HUES6 (cell line): Measurements from ENCODE around the gene MYLK3.
"Not testable (repeated sequence)": the region's sequence is repeated elsewhere in the genome, so short reads cannot be mapped to it uniquely, and the experiment has no call there.

Experiments used
- H3K27ac ChIP-seq: 2 replicates; pipeline ENCODE4 v1.7.0; 2013; ENCODE audit warnings: low read depth, mild to moderate bottlenecking, low read length, inconsistent platforms
- H3K27me3 ChIP-seq: 2 replicates; pipeline ENCODE4 v1.6.1; 2013; ENCODE audit warnings: low read length; ENCODE audit not compliant: control insufficient read depth, insufficient read depth
- H3K36me3 ChIP-seq: 2 replicates; pipeline ENCODE4 v1.6.1; 2013; ENCODE audit warnings: low read length; ENCODE audit not compliant: control insufficient read depth, insufficient read depth
- H3K4me1 ChIP-seq: 2 replicates; pipeline ENCODE4 v1.6.1; 2013; ENCODE audit warnings: low read length; ENCODE audit not compliant: control insufficient read depth, insufficient read depth
- H3K4me3 ChIP-seq: 2 replicates; pipeline ENCODE4 v1.5.1; 2013; ENCODE audit warnings: low read depth, low read length
- H3K9ac ChIP-seq: one replicate; pipeline ENCODE4 v1.6.1; 2013; ENCODE audit warnings: mild to moderate bottlenecking, low read length
- H3K9me3 ChIP-seq: 2 replicates; pipeline ENCODE4 v1.6.1; 2013; ENCODE audit warnings: low read depth, low read length; ENCODE audit not compliant: control insufficient read depth, insufficient read depth

The MYLK3 gene

DNA sequence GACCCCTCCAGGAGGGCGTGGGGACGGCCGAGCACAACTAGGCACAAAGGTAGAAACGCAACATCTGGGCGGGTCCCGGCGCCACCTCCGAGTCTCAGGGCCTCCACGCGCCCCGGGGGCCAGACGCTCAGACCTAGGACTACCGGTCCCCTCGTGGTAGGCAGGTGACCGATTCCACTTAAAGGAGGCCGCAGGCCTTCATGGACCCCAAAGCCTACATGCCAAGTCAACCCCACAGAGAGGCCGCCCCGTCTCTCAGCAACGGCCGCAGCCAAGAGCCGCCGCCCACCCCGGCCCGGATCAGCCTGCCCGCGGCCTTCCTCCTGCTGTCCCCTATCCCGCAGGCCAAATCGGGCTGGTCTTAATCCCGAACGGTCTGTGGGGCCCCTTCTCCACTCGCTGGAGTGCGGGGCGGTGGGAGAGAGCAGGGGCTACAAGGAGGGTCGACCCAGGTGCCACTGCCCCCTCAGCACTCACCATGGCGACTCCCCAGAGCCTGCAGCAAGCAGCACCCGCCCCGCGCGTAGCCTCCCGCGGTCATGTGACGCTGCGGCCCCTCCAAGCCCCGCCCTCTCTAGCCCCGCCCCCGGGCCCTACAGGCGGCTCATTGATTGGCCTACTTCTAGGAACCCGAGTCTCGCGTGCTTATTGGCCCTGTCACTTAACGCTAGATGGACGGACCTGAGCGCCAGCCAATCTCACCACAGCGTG lies 59.3 kb downstream of the MYLK3 start, which contains the start of gene VPS35:
VPS35 (minus strand) TSS at position 525 of the 711 bp plus-strand sequence; CDS start at position 480, 45 bp downstream.
- Histone ChIP-seq H3K9ac (peak within 1 kb of the TSS; percentile 88), H3K27me3 (no peaks in the 10 kb centered on the region), H3K27ac (peak within 1 kb of the TSS; percentile 51), H3K4me1 (peaks cover 23% of the 10 kb centered on the region), H3K9me3 (no peaks in the 10 kb centered on the region), H3K36me3 (peaks cover 27% of the 10 kb centered on the region), H3K4me3 (peak within 1 kb of the TSS; percentile 76)

DNA sequence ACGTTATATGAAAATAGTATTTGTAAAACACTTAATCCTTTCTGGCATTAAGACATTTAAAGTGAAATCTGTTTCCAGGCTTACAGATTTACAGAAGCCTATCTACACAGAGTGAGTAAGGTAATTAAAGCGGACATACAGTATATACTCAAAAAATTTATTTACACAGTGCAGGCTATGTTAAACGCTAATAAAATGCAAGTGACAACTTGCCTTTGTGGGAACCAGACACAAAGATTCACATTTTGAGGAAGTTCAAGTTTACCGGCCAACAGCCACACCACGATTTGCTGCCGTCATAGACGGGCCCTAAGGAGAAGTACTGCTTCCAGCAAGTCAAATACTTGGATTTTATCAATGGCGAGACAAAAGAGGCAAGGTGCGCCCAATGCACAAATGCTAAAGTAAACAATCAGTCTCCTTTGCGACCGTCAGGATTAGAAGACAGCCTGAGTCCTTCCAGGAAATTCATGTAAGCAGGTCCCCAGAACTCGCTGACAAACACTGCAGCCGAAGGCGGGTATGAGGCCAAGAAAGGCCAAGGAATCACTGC lies 60.0 kb downstream of the MYLK3 start:
- H3K4me3 ChIP-seq, result peak overlapping the region; percentile 76

GRCh38 chr16:46687486-46687885 lies 60.7 kb downstream of the MYLK3 start:
- Histone ChIP-seq H3K9ac (peak overlapping the region; percentile 5), H3K9me3 (no peaks in the 10 kb centered on the region), H3K27me3 (no peaks in the 10 kb centered on the region), H3K4me1 (peaks cover 23% of the 10 kb centered on the region), H3K27ac (no peak overlapping the region), H3K36me3 (peaks cover 21% of the 10 kb centered on the region), H3K4me3 (peak overlapping the region; percentile 76)

More for the DNA sequence above, 60.0 kb downstream of the MYLK3 start:
- H3K9me3 ChIP-seq, result no peaks in the 10 kb centered on the region
- peaks cover 23% of the 10 kb centered on the region for H3K4me1 ChIP-seq
- peaks cover 25% of the 10 kb centered on the region for H3K36me3 ChIP-seq
- H3K27ac ChIP-seq, result no peak overlapping the region
- H3K9ac ChIP-seq, result peak overlapping the region; percentile 79
- no peaks in the 10 kb centered on the region for H3K27me3 ChIP-seq

GRCh38 chr16:46686815-46687473 lies 61.2 kb downstream of the MYLK3 start:
- peaks cover 23% of the 10 kb centered on the region for H3K4me1 ChIP-seq
- H3K36me3 ChIP-seq, result peaks cover 20% of the 10 kb centered on the region
- H3K9ac ChIP-seq, result no peak overlapping the region
- H3K4me3 ChIP-seq, result peak overlapping the region; percentile 76; the same call in 1 of the 2 replicates
- H3K27ac ChIP-seq, result no peak overlapping the region
- H3K27me3 ChIP-seq, result no peaks in the 10 kb centered on the region
- H3K9me3 ChIP-seq, result no peaks in the 10 kb centered on the region

DNA sequence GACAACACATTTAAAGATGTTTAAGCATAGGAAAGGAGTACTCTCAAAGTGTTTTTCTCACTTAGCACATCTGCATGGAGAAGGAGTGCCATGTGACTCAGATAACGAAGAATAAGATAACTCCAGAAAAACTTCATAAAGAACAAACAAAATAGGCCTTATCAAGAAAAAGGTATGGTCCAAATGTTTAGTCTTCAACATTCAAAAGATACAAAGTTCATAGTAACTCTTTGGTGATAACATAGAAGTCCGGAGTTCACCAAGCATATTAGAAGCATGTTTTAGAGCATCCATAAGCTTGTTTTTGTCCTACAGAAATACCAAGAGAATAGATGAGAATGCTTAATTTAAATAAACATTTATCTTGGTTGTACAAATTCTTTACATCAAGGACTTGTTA lies 66.3 kb downstream of the MYLK3 start:
- peaks cover 49% of the 10 kb centered on the region for H3K36me3 ChIP-seq
- not testable (repeated sequence) for H3K4me1 ChIP-seq, H3K4me3 ChIP-seq, H3K27me3 ChIP-seq, H3K9ac ChIP-seq, H3K9me3 ChIP-seq, H3K27ac ChIP-seq

DNA sequence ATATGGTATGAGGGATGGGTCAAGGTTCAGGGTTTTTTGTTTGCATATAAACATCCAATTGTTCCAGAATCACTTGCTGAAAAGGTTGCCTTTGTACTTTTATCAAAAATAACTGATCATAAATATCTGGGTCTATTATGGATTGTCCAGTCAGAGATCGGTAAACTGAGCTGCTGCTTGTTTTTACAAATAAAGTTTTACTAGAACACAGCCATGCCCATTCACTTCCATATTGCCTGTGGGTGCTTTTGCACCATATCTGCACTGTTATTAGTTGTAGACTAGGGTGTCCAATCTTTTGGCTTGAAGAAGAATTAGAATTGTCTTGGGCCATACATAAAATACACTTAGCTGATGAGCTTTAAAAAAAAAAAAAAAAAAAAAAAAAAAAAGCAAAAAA lies 70.2 kb downstream of the MYLK3 start:
- not testable (repeated sequence) for H3K9me3 ChIP-seq, H3K4me1 ChIP-seq, H3K9ac ChIP-seq, H3K27me3 ChIP-seq, H3K4me3 ChIP-seq, H3K27ac ChIP-seq
- peaks cover 71% of the 10 kb centered on the region for H3K36me3 ChIP-seq

- no peak overlapping the region for H3K4me3 ChIP-seq
- H3K4me1 ChIP-seq, result no peaks in the 10 kb centered on the region
- H3K36me3 ChIP-seq, result peaks cover 82% of the 10 kb centered on the region
- H3K27me3 ChIP-seq, result no peaks in the 10 kb centered on the region
- no peak overlapping the region for H3K27ac ChIP-seq
- H3K9ac ChIP-seq, result no peak overlapping the region
- no peaks in the 10 kb centered on the region for H3K9me3 ChIP-seq
Measured at GRCh38 chr16:46673320-46674013, 74.7 kb downstream of the MYLK3 start.

DNA sequence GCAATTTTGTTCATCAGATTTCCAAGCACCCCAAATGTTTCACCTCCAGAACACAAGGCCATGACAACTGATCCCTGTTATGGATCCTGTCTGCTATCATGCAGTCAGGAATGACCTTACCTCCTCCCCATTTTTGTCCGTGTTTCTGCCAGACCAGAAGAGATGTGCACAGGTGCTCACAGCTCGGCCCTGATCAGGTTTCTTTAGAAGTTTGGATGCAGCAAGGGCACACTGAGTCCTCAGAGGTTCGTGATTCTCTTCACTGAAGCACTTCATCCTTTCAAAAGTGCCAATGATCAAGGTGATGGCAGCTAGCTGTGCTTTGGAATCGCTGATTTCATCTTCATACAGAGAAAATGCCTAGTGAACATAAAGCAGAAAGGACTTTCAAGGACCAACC lies 86.0 kb downstream of the MYLK3 start:
- no peaks in the 10 kb centered on the region for H3K9me3 ChIP-seq
- peaks cover 75% of the 10 kb centered on the region for H3K36me3 ChIP-seq
- H3K27ac ChIP-seq, result no peak overlapping the region
- H3K27me3 ChIP-seq, result no peaks in the 10 kb centered on the region
- H3K4me3 ChIP-seq, result no peak overlapping the region
- H3K9ac ChIP-seq, result no peak overlapping the region
- no peaks in the 10 kb centered on the region for H3K4me1 ChIP-seq

GRCh38 chr16:46658925-46659324 lies 89.2 kb downstream of the MYLK3 start:
- Histone ChIP-seq H3K4me3 (no peak overlapping the region), H3K9me3 (no peaks in the 10 kb centered on the region), H3K27me3 (no peaks in the 10 kb centered on the region), H3K4me1 (no peaks in the 10 kb centered on the region), H3K36me3 (peaks cover 54% of the 10 kb centered on the region), H3K27ac (no peak overlapping the region), H3K9ac (no peak overlapping the region)
